Measurements from ENCODE around the gene RBSN. TPM values are rescaled to one million over a fixed set of nuclear protein-coding genes. Genes with fewer than 3 reads are reported as not detected.

The RBSN gene
- total RNA-seq, 1 donor = 23.9 TPM

DNA sequence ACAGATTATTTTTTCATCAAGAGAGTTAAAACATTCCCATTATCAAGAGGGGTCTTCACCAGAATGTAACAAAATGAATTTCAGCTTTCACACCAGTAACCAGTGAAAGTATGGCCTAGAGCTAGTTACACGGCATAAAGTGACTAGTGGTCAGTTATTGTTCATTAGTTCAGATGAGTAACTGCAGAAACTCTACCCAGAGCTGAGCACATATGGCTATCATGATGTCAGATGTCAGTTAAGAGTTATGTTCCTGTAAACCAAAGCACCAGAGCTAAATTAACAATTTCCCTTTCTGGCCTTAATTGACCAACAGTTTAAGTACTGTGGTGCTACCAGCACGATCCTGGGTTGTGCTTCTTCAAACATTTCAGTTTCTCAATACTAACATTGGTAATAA is 27.2 kb downstream of the RBSN start:
- Histone ChIP-seq H3K4me2 (ENCODE audit: insufficient read depth, low read length) (no peak overlapping the region), H3K36me3 (ENCODE audit: insufficient read depth, low read length) (peaks cover 47% of the 10 kb centered on the region), H3K9me3 (ENCODE audit: low read depth, low read length) (no peaks in the 10 kb centered on the region), H3K27me3 (ENCODE audit: insufficient read depth, low read length) (no peaks in the 10 kb centered on the region), H2AFZ (ENCODE audit: low read length) (no peak overlapping the region), H4K20me1 (ENCODE audit: insufficient read depth, low read length) (no peaks in the 10 kb centered on the region), H3K79me2 (ENCODE audit: insufficient read depth, low read length) (no peaks in the 10 kb centered on the region), H3K4me3 (ENCODE audit: insufficient read depth, low read length) (no peak overlapping the region), H3K27ac (ENCODE audit: low read depth, low read length) (no peak overlapping the region), H3K4me1 (ENCODE audit: insufficient read depth, low read length) (no peaks in the 10 kb centered on the region)
- DNase-seq (ENCODE audit: insufficient read length, low spot score, missing footprints) = no peak
- TF ChIP-seq, protein P1, sequence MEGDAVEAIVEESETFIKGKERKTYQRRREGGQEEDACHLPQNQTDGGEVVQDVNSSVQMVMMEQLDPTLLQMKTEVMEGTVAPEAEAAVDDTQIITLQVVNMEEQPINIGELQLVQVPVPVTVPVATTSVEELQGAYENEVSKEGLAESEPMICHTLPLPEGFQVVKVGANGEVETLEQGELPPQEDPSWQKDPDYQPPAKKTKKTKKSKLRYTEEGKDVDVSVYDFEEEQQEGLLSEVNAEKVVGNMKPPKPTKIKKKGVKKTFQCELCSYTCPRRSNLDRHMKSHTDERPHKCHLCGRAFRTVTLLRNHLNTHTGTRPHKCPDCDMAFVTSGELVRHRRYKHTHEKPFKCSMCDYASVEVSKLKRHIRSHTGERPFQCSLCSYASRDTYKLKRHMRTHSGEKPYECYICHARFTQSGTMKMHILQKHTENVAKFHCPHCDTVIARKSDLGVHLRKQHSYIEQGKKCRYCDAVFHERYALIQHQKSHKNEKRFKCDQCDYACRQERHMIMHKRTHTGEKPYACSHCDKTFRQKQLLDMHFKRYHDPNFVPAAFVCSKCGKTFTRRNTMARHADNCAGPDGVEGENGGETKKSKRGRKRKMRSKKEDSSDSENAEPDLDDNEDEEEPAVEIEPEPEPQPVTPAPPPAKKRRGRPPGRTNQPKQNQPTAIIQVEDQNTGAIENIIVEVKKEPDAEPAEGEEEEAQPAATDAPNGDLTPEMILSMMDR (IDR thresholded peaks at IDR 0.05; ENCODE audit: extremely low read depth, low read depth, low read length) = no peak

DNA sequence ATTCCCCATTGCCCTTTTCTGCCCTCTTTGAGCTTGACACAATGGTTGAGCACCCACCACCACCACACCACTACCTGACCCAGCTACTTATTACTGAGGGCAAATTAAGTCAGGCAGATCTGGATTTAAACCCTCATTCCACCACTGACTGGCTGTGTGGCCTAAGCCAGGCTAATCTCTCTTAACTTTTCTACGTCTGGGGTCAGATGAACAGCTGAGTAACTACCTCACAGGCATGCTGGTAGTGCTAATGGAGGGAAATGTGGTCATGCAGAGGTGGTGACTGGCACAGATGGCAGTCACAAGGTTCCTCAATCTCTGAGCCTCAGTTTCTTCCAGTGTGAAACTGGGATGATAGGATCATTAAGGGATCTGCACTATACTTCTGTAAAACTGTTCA is 29.5 kb downstream of the RBSN start:
- H3K4me1 ChIP-seq (ENCODE audit: insufficient read depth, low read length) = no peaks in the 10 kb centered on the region
- peaks cover 24% of the 10 kb centered on the region for H3K36me3 ChIP-seq (ENCODE audit: insufficient read depth, low read length)
- DNase-seq (ENCODE audit: insufficient read length, low spot score, missing footprints) = no peak
- H3K4me3 ChIP-seq (ENCODE audit: insufficient read depth, low read length) = no peak overlapping the region
- no peak overlapping the region for H3K27ac ChIP-seq (ENCODE audit: low read depth, low read length)
- H3K4me2 ChIP-seq (ENCODE audit: insufficient read depth, low read length) = no peak overlapping the region
- peaks cover under 1% of the 10 kb centered on the region for H4K20me1 ChIP-seq (ENCODE audit: insufficient read depth, low read length)
- H3K9me3 ChIP-seq (ENCODE audit: low read depth, low read length) = no peaks in the 10 kb centered on the region
- H3K27me3 ChIP-seq (ENCODE audit: insufficient read depth, low read length) = no peaks in the 10 kb centered on the region
- no peak overlapping the region for H2AFZ ChIP-seq (ENCODE audit: low read length)
- H3K79me2 ChIP-seq (ENCODE audit: insufficient read depth, low read length) = peaks cover 6% of the 10 kb centered on the region
- TF ChIP-seq, protein P1 (IDR thresholded peaks at IDR 0.05; ENCODE audit: extremely low read depth, low read depth, low read length) = no peak

DNA sequence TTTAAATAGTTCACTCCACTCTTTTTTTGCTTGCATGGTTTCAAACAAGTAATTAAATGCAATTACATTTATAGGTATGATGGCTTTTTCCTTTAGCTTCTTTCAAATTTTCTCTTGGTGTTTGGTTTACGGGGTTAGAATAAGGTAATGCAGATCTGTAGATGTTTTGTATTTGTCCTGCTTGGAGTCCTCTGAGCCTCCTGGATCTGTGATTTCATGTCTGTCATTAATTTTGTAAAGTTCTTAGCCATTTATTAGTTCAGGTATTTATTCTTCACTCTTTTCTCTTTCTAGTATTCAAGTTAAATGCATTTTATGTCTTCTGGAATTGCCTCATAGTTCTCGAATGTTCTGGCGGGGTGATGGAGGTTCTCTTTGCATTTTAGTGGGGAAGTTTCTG is 32.5 kb downstream of the RBSN start:
- no peak overlapping the region for H3K27ac ChIP-seq (ENCODE audit: low read depth, low read length)
- no peak overlapping the region for H3K4me3 ChIP-seq (ENCODE audit: insufficient read depth, low read length)
- DNase-seq (ENCODE audit: insufficient read length, low spot score, missing footprints) = no peak
- no peak overlapping the region for H2AFZ ChIP-seq (ENCODE audit: low read length)
- no peaks in the 10 kb centered on the region for H3K27me3 ChIP-seq (ENCODE audit: insufficient read depth, low read length)
- no peaks in the 10 kb centered on the region for H3K9me3 ChIP-seq (ENCODE audit: low read depth, low read length)
- peaks cover 15% of the 10 kb centered on the region for H4K20me1 ChIP-seq (ENCODE audit: insufficient read depth, low read length)
- H3K79me2 ChIP-seq (ENCODE audit: insufficient read depth, low read length) = peaks cover 23% of the 10 kb centered on the region
- peaks cover 11% of the 10 kb centered on the region for H3K4me1 ChIP-seq (ENCODE audit: insufficient read depth, low read length)
- peaks cover 3% of the 10 kb centered on the region for H3K36me3 ChIP-seq (ENCODE audit: insufficient read depth, low read length)
- TF ChIP-seq, protein P1 (IDR thresholded peaks at IDR 0.05; ENCODE audit: extremely low read depth, low read depth, low read length) = no peak
- no peak overlapping the region for H3K4me2 ChIP-seq (ENCODE audit: insufficient read depth, low read length)

DNA sequence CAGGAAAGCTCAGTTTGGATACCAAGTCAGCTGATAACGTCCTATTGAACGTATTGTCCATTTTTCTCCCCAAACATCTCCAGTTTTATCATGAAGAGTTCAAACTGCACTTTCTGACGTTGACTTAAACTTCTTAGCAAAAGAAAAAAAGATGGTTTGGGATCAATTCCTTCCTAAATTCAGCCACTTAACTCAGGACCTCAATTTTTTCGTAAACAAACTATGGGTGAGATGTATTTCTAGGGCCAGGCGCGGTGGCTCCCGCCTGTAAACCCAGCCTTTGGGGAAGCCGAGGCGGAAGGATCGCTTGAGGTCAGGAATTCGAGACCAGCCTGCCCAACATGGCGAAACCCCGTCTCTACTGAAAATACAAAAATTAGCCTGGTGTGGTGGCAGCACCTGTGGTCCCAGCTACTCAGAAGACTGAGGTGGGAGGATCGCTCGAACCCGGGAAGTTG is 33.4 kb downstream of the RBSN start:
- H4K20me1 ChIP-seq (ENCODE audit: insufficient read depth, low read length) = peaks cover 15% of the 10 kb centered on the region
- no peaks in the 10 kb centered on the region for H3K27me3 ChIP-seq (ENCODE audit: insufficient read depth, low read length)
- peaks cover 11% of the 10 kb centered on the region for H3K4me1 ChIP-seq (ENCODE audit: insufficient read depth, low read length)
- peak overlapping the region; percentile 98 for H2AFZ ChIP-seq (ENCODE audit: low read length)
- H3K79me2 ChIP-seq (ENCODE audit: insufficient read depth, low read length) = peaks cover 27% of the 10 kb centered on the region
- TF ChIP-seq, protein P1 (IDR thresholded peaks at IDR 0.05; ENCODE audit: extremely low read depth, low read depth, low read length) = no peak
- DNase-seq (ENCODE audit: insufficient read length, low spot score, missing footprints) = no peak
- peak overlapping the region; percentile 99 for H3K4me3 ChIP-seq (ENCODE audit: insufficient read depth, low read length)
- no peaks in the 10 kb centered on the region for H3K36me3 ChIP-seq (ENCODE audit: insufficient read depth, low read length)
- no peaks in the 10 kb centered on the region for H3K9me3 ChIP-seq (ENCODE audit: low read depth, low read length)
- peak overlapping the region; percentile 90 for H3K27ac ChIP-seq (ENCODE audit: low read depth, low read length)
- peak overlapping the region; percentile 91 for H3K4me2 ChIP-seq (ENCODE audit: insufficient read depth, low read length)

All from osteoblast (primary cell).